ENCODE data around the gene OR9I1.

OR9I1 gene, protein sequence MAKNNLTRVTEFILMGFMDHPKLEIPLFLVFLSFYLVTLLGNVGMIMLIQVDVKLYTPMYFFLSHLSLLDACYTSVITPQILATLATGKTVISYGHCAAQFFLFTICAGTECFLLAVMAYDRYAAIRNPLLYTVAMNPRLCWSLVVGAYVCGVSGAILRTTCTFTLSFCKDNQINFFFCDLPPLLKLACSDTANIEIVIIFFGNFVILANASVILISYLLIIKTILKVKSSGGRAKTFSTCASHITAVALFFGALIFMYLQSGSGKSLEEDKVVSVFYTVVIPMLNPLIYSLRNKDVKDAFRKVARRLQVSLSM

GRCh38 chr11:58125469-58125868 is at the start of gene OR9I1:
Gene OR9I1, minus strand, starts transcription at chr11:58125530. Its CDS starts 6,086 bp downstream, at chr11:58119444.
- DNase-seq: no peak

DNA sequence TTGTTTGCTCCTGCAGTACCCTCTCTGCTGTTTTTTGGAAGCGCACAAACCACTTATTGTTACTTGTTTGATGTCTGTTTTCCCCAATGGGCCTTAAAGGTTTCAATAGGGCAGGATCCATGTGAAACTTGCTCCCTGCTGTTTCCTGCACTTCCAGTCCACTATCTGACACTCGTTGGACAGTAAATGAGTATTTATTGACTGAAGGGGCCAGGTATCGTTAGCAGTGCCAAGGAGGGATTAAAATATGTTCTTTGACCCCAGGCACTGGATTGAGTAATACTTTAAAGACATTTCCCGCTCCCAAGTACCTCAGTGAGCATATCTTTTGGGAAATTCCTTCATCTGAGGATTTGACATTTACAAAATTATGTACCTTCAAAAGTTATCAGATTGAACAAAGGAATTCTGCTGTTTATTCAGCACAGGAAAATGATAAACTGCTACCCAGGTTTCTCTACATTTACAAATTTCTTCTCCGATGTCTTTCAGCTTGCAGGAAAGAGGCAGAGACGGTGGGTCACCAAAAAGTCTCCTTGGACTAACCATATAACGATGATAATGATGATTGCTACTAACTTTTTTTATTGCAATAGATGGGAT is 40.3 kb upstream of the OR9I1 start:
- no peak for DNase-seq

DNA sequence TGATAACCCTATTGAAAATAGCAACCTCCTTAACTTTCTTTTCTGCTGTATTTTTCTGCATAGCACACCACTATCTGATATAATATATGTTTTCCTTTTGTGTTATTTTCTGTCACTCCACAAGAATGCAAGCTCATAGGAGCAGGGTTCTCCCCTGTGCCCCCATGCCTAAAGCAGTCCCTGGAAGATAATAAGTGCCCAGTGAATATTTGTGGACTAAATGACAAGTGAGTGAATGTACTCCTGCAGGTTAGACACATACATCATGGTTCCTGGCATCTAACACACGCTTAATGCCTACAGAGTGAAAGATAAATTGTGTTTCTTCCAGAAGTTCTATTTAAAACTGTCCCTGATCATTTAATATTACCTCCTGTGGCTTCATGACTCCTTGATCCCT is 39.7 kb upstream of the OR9I1 start:
- DNase-seq: no peak

DNA sequence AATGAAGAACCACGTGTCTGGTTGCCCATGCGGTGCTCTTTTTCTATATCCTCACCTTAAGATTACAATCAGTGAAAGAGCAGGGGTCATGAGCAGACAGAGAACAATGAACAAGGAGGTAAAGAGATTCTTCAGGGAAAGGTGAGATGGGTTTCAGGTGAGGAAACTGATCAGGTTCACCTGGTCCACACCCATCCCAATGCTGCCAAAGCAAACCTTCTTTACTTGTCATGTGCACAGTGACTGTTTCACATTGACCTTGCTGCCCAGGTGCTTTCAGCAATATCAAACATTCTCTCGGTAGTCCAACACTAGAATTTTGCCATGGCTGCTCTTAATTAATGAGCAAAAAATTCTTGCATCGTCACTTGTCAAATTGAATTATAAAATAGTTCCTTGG is 39.1 kb upstream of the OR9I1 start:
- no peak for DNase-seq

DNA sequence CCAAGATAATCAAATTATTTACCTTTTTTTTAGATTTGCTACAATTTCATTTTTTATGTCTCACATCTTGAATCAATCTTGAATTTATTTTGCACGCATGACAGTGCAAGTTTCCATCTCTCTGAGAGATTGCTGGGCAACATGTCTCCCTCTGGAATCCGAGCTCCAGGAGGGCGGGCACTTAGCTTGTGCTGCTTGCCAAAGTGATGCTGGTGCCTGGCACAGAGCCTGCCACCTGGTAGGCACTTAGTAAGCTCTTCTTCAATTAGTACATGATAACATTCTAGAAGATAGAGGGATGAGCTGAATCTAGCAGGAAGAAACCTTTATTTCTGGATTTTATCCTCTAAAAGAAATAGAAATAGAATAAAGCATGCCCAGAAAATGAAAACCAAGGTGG is 27.5 kb upstream of the OR9I1 start:
- no peak for DNase-seq

DNA sequence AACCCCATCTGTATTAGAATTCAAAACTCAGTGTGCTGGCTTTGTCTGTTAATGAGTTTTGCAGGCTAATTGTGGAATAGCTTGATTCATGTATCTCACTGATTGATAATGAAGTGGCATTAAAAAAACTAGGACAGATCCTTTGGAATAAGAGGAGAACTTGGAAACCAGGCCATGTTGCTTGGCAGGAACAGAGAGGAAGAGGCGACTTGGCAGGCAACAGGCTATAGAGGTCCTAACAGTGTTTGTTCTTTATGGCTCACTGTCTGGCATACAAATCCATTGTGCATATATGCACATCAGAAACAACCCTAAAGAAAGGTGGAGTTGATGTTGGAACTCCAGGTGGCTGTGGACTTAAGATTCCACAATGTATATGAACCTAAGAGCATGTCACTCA is 17.4 kb upstream of the OR9I1 start:
- DNase-seq: no peak

GRCh38 chr11:58135171-58135570 is 9.8 kb upstream of the OR9I1 start:
- no peak for DNase-seq

GRCh38 chr11:58134151-58134550 is 8.8 kb upstream of the OR9I1 start:
- no peak for DNase-seq

GRCh38 chr11:58133309-58134076 is 8.2 kb upstream of the OR9I1 start:
- no peak for DNase-seq

DNA sequence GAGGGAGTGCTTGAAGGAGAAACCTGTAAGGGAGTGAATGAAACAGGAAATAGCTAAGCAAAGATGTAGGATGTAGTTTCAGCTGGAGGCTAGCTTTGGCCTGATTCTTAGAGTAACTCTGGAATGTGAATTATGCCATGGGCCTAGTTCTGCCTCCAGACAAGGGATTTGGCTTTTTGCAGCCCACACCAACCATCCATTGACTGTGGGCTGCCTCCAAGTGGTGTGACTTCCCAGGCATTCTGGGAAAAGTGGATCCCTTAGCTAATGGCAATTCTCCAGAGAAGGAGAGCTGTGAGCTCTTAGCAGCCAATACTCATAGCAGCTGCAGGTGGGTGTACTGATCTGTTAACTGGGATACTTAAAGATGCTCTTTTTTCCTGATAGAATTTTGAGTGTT is 2.0 kb upstream of the OR9I1 start:
- DNase-seq: no peak

DNA sequence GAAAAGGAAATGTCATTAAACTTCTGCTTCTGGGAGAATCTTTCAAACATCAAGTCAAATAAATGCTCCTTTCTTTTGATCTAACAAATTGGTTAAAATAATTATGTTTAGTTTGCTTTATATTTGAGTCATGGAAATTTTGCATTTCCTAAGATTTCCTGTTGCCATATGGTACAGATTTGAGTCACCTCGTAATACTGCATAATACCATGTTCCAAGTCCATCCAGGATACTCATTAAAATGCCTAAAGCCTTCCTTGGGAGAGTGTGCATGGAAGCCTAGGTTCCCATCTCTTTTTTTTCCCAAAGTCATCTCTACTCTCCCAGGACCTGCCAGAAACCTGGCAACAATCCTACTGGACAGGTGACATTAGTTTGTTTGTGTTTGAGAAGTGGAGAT is 4.2 kb downstream of the OR9I1 start:
- no peak for DNase-seq

- no peak for DNase-seq
Observed at GRCh38 chr11:58097437-58097836, 27.9 kb downstream of the OR9I1 start.

- DNase-seq: no peak
Observed at GRCh38 chr11:58086528-58086927, 38.8 kb downstream of the OR9I1 start.

DNA sequence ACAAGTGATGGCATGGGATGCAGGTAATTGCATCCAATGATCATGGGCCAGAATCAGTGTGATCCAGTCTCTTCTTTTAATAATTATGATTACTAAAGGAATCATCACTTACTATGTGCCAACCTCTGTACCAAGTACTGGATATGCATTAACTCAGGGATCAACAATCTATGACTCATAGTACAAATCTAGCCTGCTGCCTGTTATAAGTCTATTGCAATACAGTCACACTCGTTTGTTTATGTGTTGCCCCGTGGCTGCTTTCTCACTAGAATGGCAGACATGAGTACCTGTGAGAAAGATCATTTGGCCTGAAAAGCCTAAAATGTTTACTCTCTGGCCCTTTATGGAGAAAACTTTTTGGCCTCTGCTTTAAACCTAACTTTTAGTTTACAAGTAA is 49.5 kb downstream of the OR9I1 start:
- DNase-seq: no peak

- DNase-seq: no peak
Observed at GRCh38 chr11:58070585-58070984, 54.7 kb downstream of the OR9I1 start.

- no peak for DNase-seq
Observed at GRCh38 chr11:58068655-58069054, 56.7 kb downstream of the OR9I1 start.

DNA sequence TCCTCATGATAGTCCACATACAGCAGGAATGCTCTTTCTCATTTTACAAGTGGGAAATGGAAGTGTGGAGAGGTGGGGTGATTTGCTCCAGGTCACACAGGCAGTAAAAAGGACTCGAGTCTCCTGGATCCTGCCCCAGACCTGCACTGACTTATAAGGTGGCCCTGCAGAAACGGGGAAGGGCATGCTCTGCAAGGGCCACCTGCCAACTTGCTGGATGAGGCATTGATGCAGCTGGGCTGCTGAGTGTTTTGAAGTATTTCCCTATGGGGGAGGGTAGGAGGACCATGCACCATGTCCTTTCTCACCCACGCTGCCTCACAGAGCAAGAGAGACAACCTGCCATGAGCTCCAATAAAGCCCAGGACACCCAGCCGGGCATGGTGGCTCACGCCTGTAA is 57.6 kb downstream of the OR9I1 start:
- DNase-seq: no peak

Measured in activated CD4-positive, alpha-beta T cell treated with anti-CD3 and anti-CD28 coated beads for 1 hour (primary cell).